Measurements from ENCODE around the gene RUNX1.

RUNX1 gene

DNA sequence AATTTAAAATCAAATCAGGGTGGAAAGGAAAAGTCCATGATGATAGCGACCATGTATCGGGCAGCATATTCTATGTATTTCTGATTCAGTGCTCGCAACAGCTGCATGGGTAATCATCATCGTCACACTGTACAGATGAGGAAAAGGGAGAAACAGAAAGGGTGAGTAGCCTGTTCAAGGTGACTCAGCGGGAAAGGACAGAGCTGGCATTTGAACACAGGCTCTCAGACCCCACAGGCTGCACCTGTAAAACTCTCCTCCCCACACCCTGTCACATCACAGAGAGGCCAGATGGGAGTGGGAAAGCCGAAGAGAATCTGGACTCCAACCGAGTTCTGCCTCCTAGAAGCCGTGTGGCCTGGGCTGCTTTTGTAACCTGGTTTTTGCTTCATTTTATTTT lies 14.0 kb downstream of the RUNX1 start:
- no peak for DNase-seq

DNA sequence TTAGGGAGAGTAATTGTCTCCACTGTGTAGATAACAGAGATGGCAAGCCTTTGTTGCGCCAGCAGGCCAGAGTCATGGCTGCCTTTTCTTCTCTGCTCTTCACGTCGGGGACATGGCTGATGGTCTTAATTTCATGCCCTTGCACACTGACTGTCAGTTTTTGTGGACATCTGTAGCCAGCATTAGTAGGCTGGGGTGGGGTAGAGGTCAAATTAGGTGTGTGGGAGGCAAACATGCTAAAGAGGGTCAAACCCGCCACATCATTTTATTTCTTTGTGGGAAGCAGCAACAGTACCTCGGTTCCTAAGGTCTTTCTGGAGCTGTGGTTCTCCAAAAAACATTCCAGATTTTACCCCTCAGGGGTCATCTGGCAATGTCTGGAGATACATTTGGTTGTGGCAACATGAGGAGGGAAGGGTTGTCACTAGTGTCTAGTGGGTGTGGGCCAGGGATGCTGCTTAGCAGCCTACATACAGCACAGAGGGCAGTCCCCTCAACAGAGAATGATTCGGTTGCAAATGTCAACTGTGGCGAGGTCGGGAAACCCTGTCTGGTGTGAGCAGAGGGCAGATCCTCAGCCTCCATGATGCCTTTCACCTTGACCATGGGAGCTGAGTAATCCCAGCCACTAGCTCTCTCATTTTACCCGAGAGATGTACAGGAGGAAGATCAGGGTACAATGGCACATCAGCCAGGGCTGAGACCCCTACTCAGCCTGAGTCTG lies 14.7 kb downstream of the RUNX1 start:
- no peak for DNase-seq

DNA sequence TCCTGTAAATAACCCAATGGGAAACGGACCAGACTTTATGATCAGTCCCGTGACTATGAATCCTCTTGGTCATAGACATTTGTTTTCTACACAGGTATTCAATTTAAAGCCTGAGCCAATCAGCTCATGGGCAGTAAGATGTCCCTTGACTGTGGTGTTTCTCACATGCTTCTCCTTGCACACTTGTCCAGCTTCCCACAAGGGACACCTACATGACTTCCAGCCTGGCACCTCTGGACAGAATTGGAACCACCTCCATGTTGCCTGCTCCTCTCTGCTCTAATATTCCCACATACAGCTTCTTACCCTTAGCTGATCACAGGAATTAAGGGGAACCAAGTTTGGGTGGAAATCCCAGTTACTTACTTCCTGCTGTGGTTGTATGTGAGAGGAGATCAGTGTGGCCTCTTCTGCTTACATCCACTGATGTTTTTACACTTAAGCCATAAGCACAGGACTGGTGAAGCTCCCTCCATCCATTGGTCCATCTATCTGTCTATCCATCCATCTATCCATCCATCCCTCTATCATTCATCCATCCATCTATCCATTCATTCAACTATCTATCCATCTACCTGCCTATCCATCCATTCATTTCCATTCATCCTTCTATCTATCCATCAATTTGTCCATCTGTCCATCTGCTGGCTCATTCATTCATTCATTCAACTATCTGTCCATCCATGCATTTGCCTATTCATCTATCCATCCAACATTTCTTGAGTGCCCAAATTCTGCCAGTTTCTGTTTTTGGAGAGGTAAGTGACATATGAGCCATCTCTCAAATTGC lies 16.4 kb downstream of the RUNX1 start:
- no peak for DNase-seq

DNA sequence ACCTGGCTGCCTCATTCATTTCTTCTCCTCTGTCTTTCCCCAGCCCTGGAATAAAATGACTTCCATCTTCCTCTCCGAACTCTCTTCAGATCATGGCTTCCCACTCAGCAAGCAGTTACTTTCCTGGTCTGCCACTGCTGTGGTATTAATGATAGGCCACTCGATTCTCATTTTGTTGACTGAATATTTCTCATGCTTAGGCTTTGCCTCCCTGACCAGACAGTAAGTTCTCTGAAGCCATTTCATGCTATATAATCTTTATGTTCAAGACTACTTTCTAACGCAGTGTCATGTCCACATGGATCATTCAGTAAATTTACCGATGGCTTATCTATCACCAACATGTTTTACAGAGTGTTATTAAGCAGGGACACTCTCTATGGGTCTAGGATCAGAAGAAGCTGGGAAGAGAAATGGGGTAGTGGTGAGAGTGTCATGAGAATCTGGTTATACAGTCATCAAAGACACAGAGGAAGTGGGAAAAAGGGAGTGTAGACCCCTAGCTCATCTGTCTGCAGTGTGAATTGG lies 20.6 kb downstream of the RUNX1 start:
- no peak for DNase-seq

DNA sequence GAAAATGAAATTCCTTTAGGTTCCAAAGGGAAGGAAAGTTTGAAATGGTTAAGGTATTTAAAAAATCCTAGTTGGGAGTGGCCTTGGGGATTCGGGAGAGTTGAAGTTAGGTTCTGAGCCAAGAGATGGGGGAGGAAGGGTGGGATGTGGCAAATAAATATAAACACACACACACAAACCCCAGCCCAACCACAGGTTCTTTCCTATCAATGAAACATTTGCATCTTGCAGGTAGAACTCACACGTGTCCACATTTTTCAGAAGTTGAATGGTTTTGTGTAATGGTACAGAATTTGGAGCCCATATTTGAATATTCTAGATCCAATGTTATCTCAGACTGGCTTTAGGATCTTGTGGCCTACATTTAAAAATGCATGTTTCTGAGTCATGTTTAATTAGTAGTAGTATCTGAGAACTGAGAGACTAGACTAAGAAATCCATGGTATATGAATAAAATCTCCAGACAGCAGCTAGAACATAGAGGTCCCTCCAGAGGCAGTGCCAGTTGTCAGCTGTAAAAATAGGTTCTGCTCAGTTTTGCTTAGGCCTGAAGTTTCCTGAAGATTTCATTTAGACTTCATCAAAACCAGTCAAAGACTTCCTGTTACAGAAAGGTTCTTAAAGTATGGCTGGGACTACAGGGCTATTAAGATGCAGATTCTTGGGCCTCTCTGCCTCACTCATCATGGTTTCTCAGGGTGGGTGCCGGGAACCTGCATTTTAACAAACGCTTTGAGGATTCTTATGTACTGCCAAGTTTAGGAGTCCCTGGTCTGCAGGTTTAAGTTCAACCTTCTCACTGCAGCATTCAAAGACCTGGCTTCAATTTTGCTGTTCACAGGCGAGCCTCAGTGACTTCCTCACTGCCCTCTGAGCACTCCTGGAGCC lies 21.3 kb downstream of the RUNX1 start:
- DNase-seq = no peak

- DNase-seq = no peak
These were observed 22.2 kb downstream of the RUNX1 start for GRCh38 chr21:35026617-35027562.

GRCh38 chr21:35026153-35026500 lies 23.0 kb downstream of the RUNX1 start:
- DNase-seq = no peak

- no peak for DNase-seq
These were observed 23.6 kb downstream of the RUNX1 start for GRCh38 chr21:35025206-35026152.

DNA sequence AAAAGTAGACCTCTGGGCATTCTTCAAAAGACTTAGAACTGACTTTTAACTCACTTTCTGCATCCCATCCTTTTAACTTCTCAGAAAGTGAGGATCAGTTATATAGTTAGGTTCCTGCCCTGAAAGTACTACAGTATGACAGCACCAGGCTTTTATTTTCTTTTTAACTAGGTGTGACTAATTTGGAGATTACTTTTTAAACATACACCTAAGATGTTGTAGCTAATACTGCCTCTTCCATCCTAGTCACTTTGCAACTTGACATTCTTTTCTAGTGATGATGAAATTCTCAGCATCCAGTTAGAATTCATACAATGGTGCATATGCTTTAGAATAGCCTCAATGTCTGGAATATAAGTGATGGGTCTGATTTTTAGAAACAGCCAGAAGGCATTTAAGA lies 24.6 kb downstream of the RUNX1 start:
- no peak for DNase-seq

DNA sequence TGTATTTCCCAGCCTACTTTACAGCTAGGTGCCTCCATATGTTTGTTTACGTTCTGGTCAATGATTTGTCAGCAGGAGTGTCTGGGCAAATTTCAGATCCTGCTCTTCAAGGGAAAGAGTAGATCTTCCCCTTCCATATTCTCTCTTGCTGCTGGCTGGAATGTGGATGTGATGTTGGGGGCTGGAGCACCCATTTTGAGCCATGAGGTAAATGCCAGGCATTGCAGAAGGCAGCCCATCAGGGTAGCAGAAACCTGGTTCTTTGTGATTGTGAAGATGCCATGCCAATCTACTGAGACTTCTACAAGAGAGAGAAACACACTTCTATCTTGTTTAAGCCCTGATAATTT lies 25.1 kb downstream of the RUNX1 start:
- no peak for DNase-seq

- no peak for DNase-seq
These were observed 25.6 kb downstream of the RUNX1 start for GRCh38 chr21:35023396-35024070.

GRCh38 chr21:35021546-35021945 lies 27.6 kb downstream of the RUNX1 start:
- no peak for DNase-seq

DNA sequence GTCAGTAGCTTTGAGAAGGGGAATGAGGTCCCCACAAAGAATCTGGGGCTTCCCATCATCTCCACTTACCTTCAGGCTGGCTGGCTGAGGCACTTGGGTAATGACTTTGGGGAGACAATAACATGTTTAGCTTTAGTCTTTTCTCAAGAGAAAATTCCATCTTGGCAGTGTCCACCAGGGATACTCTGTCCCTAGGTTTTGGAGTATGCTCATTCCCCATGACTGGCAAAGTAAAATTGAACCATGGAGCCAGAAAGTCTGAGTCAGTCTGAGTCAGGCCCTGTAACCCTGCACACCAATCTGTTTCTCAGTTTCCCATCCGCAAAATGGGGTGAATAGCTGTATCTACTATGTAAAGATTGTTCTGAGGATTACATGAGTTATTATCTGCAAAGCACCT lies 28.2 kb downstream of the RUNX1 start:
- DNase-seq = no peak

GRCh38 chr21:35020436-35020835 lies 28.7 kb downstream of the RUNX1 start:
- no peak for DNase-seq

GRCh38 chr21:35019631-35020032 lies 29.5 kb downstream of the RUNX1 start:
- DNase-seq = no peak

DNA sequence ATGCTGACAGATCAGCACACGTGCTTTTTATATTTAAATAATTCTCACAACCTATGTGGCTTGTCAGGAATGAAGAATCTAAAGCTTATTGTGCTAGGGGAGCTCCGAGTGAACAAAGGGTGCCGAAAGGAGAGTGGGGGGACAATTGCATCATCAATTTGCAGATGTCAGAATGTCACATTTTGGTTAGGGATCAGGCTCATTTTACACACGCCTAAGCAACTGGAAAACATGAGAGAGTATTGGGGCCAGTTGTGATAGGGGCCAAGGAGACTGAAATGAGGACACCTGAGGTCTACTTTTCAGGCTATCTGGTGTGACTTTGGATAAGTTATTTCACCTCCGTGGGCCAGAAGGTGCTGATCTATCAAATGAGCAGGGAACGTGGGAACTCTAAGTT lies 31.8 kb downstream of the RUNX1 start:
- DNase-seq = no peak

DNA sequence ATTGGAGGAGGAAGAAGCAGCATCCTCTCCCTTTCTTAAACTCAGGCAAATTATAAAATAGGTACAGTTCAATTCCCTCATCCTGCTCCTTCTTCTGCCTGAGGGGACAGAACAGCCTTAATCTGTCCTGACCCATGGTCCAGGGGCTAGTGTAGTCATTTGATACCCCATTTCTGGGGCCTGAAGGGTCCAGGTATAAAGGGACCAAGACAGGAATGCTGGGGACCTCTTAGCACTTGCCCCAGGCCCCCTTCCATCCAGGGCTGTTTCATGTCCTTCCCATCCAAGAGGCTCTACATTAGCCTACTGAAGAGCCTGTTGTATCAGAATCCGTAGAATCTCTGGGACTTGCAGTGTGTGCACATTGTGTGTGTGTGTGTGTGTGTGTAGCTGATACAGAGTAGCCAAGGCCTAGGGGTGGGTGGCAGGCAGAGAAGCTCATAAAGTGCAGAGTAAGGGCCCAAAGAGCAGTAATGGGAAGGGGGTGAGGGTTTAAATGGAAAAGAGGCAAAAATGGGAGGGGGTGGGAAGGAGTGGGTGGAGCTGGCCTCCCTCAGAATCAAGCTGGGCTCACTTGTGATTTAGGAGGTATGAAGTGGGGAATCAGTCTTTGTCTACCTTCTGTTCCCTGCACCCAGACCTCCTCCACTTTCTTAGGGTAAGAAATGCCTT lies 32.4 kb downstream of the RUNX1 start:
- no peak for DNase-seq

DNA sequence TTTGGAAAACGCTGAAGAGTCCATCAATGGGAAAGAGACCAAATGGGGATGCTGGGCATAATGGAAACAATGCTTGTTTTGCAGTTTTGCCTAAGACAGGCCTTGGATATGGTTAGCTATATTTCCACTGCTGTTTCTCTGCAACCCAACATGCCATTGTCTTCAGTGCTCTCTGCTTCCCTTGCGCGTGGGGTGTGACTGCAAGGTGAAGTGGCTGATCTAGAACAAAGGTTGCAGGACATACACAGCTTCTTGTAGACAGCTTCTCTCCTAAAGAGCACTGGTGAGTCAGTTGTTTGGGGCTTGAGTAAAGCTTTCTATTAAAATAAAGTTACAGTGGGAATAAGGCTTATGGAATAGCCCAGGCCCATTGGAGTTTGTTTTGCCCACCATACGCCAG lies 33.0 kb downstream of the RUNX1 start:
- no peak for DNase-seq

DNA sequence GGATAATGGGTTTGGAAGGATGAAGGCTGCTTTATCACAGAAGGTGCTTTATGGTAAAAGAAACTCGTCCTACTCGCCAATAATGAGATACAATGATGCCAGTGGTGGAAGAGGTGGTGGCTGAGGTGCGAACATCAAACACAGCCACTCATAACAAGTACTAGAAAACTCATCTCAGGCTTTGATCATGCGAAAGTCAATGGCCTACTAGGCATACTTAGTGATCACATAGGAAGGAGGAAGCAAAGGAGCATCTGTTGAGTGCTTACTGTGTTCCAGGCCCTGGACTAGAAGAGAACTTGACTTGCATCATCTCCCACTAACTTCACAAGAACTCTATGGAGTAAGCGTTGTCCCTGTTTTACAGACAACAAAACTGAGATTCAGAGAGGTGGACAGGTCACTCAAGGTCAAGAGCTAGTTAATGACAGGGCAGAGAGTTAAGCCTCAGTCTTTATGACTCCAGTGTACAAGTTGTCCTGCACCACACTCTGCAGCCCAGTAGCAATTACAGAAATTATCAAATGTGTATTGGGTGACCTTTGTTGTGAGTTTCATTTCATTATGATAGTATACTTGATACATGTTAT lies 33.6 kb downstream of the RUNX1 start:
- no peak for DNase-seq
